Progenitor cell of endocrine pancreas (in vitro differentiated cells): ENCODE measurements around the gene NES. TPM values are rescaled to one million over a fixed set of nuclear protein-coding genes. Genes with fewer than 3 reads are reported as not detected.
A peak's percentile ranks its signal among the peaks of the same experiment; 100 is the strongest.

Experiments used
- DNase-seq: peaks from one replicate; pipeline ENCODE4 v3.0.0; 2021; ENCODE audit warnings: low spot score; ENCODE audit not compliant: unreplicated experiment
- H3K27ac Mint-ChIP-seq: 2 replicates; pipeline ENCODE4 v1.8.0; 2021; ENCODE audit warnings: mild to moderate bottlenecking, moderate library complexity, mixed read lengths
- H3K27me3 Mint-ChIP-seq: 2 replicates; pipeline ENCODE4 v1.8.0; 2021; ENCODE audit warnings: mixed read lengths
- H3K36me3 Mint-ChIP-seq: 2 replicates; pipeline ENCODE4 v1.8.0; 2022; ENCODE audit warnings: mixed read lengths; ENCODE audit not compliant: insufficient read depth
- H3K4me1 Mint-ChIP-seq: 2 replicates; pipeline ENCODE4 v1.8.0; 2021; ENCODE audit warnings: low read depth, mixed read lengths
- H3K4me3 Mint-ChIP-seq: 2 replicates; pipeline ENCODE4 v1.8.0; 2021; ENCODE audit warnings: low read depth, mild to moderate bottlenecking, moderate library complexity, mixed read lengths
- H3K9me3 Mint-ChIP-seq: 2 replicates; pipeline ENCODE4 v1.8.0; 2021; ENCODE audit warnings: low read depth, mixed read lengths
- total RNA-seq: library from RNA; stranded (reverse); gene quantifications from 2 replicates; pipeline ENCODE4 v1.2.1, GENCODE V29; 2021
- TF ChIP-seq, protein P1 (sequence below): fragments of 200-600 bp; sonication (generic); IDR thresholded peaks from one replicate; pipeline ENCODE4 v1.5.0; 2021; ENCODE audit warnings: antibody characterized with exemption, mild to moderate bottlenecking; ENCODE audit not compliant: unreplicated experiment

Gene NES
- total RNA-seq, 1 donor from 2014 or later = 33.9 TPM

DNA sequence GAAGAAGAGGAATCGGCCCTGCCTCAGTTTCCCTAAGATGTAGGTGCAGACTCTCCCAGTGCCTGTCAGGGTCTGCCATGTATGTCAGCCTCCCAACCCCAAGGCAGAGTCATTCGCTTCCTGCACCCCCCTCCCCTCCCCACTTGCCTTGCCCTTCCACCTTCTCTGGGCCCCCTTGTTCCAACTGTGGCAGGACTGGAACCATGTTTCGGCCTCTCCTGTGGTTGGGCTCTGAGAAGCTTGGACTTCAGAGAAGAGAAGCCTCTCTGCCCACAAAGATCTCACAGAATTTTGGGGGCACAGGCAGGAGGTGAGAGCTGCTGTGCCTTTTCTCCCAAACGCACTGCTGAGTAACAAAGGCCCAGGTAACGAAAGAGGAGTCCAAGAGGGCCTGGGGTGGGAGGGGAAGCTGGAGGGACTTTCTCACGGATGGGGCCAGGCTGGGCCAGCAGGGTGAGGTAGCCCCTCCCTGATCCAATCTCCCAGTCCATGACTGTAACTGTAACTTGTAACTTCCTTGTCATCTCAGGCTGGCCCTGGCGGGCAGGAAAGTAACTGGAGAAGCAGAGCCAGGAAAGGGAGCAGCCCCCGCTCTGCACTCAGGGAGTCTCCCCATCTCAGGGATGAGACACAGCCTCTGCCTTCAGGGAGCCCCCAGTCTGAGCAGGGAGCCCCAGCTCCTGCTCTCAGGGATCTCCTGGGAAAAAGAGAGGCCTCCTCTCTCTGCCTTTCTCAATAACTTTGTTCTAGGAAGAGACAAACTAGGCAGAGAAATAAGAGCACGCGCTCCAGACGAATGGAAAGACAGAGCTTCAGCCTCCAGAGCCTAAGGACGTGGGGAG is 16.9 kb upstream of the NES start:
- H3K27ac Mint-ChIP-seq = peak overlapping the region; percentile 86
- H3K27me3 Mint-ChIP-seq = peaks cover 11% of the 10 kb centered on the region
- peaks cover 41% of the 10 kb centered on the region for H3K4me1 Mint-ChIP-seq
- H3K36me3 Mint-ChIP-seq = peaks cover 4% of the 10 kb centered on the region
- TF ChIP-seq, protein P1, sequence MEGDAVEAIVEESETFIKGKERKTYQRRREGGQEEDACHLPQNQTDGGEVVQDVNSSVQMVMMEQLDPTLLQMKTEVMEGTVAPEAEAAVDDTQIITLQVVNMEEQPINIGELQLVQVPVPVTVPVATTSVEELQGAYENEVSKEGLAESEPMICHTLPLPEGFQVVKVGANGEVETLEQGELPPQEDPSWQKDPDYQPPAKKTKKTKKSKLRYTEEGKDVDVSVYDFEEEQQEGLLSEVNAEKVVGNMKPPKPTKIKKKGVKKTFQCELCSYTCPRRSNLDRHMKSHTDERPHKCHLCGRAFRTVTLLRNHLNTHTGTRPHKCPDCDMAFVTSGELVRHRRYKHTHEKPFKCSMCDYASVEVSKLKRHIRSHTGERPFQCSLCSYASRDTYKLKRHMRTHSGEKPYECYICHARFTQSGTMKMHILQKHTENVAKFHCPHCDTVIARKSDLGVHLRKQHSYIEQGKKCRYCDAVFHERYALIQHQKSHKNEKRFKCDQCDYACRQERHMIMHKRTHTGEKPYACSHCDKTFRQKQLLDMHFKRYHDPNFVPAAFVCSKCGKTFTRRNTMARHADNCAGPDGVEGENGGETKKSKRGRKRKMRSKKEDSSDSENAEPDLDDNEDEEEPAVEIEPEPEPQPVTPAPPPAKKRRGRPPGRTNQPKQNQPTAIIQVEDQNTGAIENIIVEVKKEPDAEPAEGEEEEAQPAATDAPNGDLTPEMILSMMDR = no peak
- no peak for DNase-seq
- H3K9me3 Mint-ChIP-seq = no peaks in the 10 kb centered on the region
- no peak overlapping the region for H3K4me3 Mint-ChIP-seq

DNA sequence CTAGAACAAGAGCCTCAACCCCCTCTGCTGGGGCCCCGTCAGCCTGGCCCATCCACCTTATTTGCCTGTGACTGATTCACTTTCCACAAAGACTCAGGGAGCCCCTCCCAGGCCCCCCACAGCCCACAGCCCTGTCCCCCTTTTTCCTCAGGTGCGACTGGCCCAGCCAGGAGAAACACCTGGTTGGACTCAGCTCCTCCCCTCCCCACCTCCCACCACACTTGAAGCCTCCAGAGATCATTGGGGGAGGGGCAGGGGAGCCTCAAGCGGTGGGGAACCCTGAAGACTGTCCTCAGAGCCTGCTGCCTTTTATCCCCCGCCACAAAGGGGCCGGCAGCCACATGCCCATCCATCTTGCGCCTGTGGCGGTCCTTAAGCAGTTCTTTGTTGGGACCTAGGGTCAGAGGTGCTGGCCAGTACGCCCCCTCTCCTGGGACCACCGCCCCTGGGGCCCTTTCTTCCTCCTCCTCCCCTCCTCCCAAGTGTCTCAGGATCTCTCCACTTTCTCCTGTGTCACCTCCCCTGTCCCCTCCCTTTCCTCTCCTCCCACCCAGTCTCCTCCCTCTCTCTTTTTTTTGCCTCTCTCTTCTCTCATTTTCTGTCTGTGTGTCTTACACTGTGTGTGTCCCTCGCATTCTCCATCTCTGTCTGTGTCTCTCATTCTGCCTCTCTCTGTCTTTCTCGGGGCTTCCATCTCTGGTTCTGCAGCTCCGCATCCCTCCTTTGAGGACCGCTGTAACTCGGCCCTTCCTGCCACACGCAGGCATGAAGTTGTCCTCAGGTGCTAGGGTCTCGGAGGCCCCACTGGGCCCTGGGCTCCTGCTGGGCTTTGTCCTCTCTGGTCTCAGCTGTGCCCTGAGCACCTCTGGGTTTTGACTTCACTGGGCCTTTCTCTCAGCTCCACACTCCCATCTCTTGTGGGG is 16.0 kb upstream of the NES start:
- Mint-ChIP-seq H3K27me3 (peaks cover 11% of the 10 kb centered on the region), H3K4me1 (peaks cover 43% of the 10 kb centered on the region), H3K27ac (peak overlapping the region; percentile 86), H3K36me3 (no peaks in the 10 kb centered on the region), H3K4me3 (peak overlapping the region; percentile 47), H3K9me3 (no peaks in the 10 kb centered on the region)
- TF ChIP-seq, protein P1 = no peak
- peak; percentile 81 for DNase-seq

DNA sequence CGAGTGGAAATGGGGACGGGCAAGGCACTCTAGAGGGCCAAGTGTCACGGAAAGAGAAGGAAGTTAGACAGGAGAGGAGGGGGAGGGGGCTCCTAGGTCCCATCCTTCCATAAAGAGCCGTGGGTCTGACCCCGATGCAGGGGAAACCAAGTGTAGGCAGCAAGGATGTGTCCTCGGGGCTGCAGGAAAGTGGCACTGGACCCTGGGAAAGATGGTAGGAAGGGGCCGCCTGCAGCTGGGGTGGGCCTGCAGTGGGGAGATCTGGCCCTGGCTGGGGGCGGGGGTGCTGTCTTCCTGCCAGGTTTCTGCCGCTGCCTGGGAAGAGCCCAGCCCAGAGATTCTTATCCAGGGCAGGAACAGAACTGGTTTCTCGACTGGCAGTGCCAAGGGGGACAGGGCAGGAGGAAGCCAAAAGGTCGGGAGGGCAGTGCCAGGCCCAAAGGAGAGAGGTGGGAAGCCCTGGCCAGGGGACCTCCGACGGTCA is 15.3 kb upstream of the NES start:
- DNase-seq = no peak
- TF ChIP-seq, protein P1 = no peak
- Mint-ChIP-seq H3K4me1 (peaks cover 43% of the 10 kb centered on the region), H3K27me3 (peaks cover 11% of the 10 kb centered on the region), H3K27ac (peak overlapping the region; percentile 86), H3K36me3 (no peaks in the 10 kb centered on the region), H3K9me3 (no peaks in the 10 kb centered on the region), H3K4me3 (peak overlapping the region; percentile 54)

DNA sequence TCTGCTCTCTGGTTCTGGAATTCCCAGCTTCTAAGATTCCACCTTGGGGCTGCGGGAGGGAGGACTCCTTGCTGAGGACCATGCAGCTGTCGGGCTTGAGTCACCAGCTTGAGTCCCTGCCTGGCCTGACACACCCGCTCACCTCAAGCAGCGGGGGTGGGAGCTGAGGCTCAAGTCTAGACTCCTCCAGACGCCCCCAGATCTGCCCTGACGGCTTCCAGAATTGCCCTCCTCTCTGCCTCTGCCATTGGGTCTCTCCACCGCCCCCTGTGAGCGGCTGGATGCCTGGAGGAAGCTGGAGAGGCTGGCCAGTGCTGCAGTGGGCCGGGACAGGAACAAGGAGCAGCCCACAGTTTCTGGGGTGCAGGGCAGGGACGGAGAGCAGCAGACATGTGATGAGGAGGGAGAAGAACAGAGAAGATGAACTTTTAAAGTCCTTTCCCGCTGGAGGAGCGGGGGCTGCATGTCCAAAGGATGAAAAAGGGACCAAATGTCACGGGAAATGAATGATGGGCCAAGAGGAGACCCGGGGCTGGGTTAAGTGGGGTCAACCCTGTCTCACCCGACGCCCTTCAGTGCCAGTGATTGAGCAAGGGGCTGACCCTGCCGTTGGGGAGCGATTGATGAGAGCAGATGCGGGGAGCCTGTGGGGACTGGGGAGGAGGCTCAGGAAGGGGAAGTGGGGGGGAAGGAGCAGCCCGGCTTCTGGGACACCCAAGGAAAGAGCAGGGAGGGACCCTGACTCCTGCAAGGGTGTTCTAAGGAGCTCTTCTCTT is 14.6 kb upstream of the NES start:
- no peak for DNase-seq
- H3K9me3 Mint-ChIP-seq = no peaks in the 10 kb centered on the region

More for the DNA sequence above, 14.6 kb upstream of the NES start:
- Mint-ChIP-seq H3K4me1 (peaks cover 43% of the 10 kb centered on the region), H3K27ac (peak overlapping the region; percentile 86), H3K27me3 (peaks cover 7% of the 10 kb centered on the region), H3K36me3 (no peaks in the 10 kb centered on the region), H3K4me3 (peak overlapping the region; percentile 54)
- TF ChIP-seq, protein P1 = peak; percentile 22
